HG03558 (cell line): ENCODE data around the gene IFT25.
"Not testable (repeated sequence)": the region's sequence is repeated elsewhere in the genome, so short reads cannot be mapped to it uniquely, and the experiment has no call there.

ENCODE experiments used
- ATAC-seq: cut with Tn5 transposase; IDR thresholded peaks from one replicate; pipeline ENCODE4 v1.9.1; 2021; ENCODE audit warnings: moderate number of reproducible peaks; ENCODE audit not compliant: unreplicated experiment; ENCODE audit errors: extremely low read depth

The IFT25 gene

GRCh38 chr1:53945433-53946251 is at the start of gene IFT25:
TSS of gene IFT25 (minus strand) at chr1:53945699. CDS start at chr1:53940082, 5,617 bp downstream.
- peak; percentile 38 for ATAC-seq

GRCh38 chr1:53994516-53994915 is 49.0 kb upstream of the IFT25 start:
- not testable (repeated sequence) for ATAC-seq

- ATAC-seq = no peak
Observed at GRCh38 chr1:53992085-53992874, 46.8 kb upstream of the IFT25 start.

- ATAC-seq = no peak
Observed at GRCh38 chr1:53987880-53988279, 42.4 kb upstream of the IFT25 start.

GRCh38 chr1:53986458-53986857 is 41.0 kb upstream of the IFT25 start:
- ATAC-seq = no peak

GRCh38 chr1:53984726-53985125 is 39.2 kb upstream of the IFT25 start:
- no peak for ATAC-seq

GRCh38 chr1:53982763-53983104 is 37.2 kb upstream of the IFT25 start:
- no peak for ATAC-seq

- no peak for ATAC-seq
Observed at GRCh38 chr1:53982034-53982762, 36.7 kb upstream of the IFT25 start.

GRCh38 chr1:53981220-53981619 is 35.7 kb upstream of the IFT25 start:
- no peak for ATAC-seq

GRCh38 chr1:53979712-53980450 is 34.4 kb upstream of the IFT25 start:
- ATAC-seq = no peak

GRCh38 chr1:53975861-53976260 is 30.4 kb upstream of the IFT25 start:
- ATAC-seq = no peak

GRCh38 chr1:53971718-53972117 is 26.2 kb upstream of the IFT25 start:
- ATAC-seq = no peak

GRCh38 chr1:53969323-53969722 is 23.8 kb upstream of the IFT25 start:
- not testable (repeated sequence) for ATAC-seq

- no peak for ATAC-seq
Observed at GRCh38 chr1:53968125-53968513, 22.6 kb upstream of the IFT25 start.

- no peak for ATAC-seq
Observed at GRCh38 chr1:53967409-53968124, 22.1 kb upstream of the IFT25 start.

GRCh38 chr1:53966794-53967193 is 21.3 kb upstream of the IFT25 start:
- ATAC-seq = no peak

- ATAC-seq = no peak
Observed at GRCh38 chr1:53964109-53964508, 18.6 kb upstream of the IFT25 start.

GRCh38 chr1:53963460-53963859 is 18.0 kb upstream of the IFT25 start:
- ATAC-seq = no peak

- ATAC-seq = no peak
Observed at GRCh38 chr1:53962395-53962794, 16.9 kb upstream of the IFT25 start.
